ENCODE data around the gene ZMYND15. TPM values are rescaled to one million over a fixed set of nuclear protein-coding genes. Genes with fewer than 3 reads are reported as not detected.

Gene ZMYND15
- total and polyA plus RNA-seq, 2 of the 13 experiments (the other 11 are each of a cell fraction or from before 2014, with no cell fraction given), result 0.24 to 2.7 TPM

GRCh38 chr17:4777969-4778760, 38.5 kb downstream of the ZMYND15 start (continued):
- peak; percentile 29; the same call in 1 of the 2 replicates for TF ChIP-seq ZBED4 (CRISPR knock-in tag; IDR thresholded peaks at IDR 0.05; ENCODE audit: borderline replicate concordance)
- TF ChIP-seq, protein P1, sequence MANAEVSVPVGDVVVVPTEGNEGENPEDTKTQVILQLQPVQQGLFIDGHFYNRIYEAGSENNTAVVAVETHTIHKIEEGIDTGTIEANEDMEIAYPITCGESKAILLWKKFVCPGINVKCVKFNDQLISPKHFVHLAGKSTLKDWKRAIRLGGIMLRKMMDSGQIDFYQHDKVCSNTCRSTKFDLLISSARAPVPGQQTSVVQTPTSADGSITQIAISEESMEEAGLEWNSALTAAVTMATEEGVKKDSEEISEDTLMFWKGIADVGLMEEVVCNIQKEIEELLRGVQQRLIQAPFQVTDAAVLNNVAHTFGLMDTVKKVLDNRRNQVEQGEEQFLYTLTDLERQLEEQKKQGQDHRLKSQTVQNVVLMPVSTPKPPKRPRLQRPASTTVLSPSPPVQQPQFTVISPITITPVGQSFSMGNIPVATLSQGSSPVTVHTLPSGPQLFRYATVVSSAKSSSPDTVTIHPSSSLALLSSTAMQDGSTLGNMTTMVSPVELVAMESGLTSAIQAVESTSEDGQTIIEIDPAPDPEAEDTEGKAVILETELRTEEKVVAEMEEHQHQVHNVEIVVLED (CRISPR knock-in tag; IDR thresholded peaks at IDR 0.05; ENCODE audit: borderline replicate concordance), result no peak
- no peak for TF ChIP-seq THYN1 (CRISPR knock-in tag; IDR thresholded peaks at IDR 0.05; ENCODE audit: borderline replicate concordance, low read depth)
- no peak for TF ChIP-seq ZNF160 (CRISPR knock-in tag; IDR thresholded peaks at IDR 0.05)
- TF ChIP-seq ZNF615 (CRISPR knock-in tag; IDR thresholded peaks at IDR 0.05; ENCODE audit: borderline replicate concordance), result no peak
- TF ChIP-seq DDIT3 (CRISPR knock-in tag; IDR thresholded peaks at IDR 0.05), result no peak
- no peak for TF ChIP-seq ZNF235 (CRISPR knock-in tag; IDR thresholded peaks at IDR 0.05; ENCODE audit: borderline replicate concordance)
- TF ChIP-seq GTF3A (CRISPR knock-in tag; conservative IDR thresholded peaks at IDR 0.05), result no peak
- TF ChIP-seq, protein P2, sequence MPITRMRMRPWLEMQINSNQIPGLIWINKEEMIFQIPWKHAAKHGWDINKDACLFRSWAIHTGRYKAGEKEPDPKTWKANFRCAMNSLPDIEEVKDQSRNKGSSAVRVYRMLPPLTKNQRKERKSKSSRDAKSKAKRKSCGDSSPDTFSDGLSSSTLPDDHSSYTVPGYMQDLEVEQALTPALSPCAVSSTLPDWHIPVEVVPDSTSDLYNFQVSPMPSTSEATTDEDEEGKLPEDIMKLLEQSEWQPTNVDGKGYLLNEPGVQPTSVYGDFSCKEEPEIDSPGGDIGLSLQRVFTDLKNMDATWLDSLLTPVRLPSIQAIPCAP (CRISPR knock-in tag; IDR thresholded peaks at IDR 0.05; ENCODE audit: low read depth), result no peak
- TF ChIP-seq AKAP8 (CRISPR knock-in tag; IDR thresholded peaks at IDR 0.05), result no peak
- TF ChIP-seq ZNF383 (CRISPR knock-in tag; IDR thresholded peaks at IDR 0.05; ENCODE audit: borderline replicate concordance), result no peak
- TF ChIP-seq, protein P3, sequence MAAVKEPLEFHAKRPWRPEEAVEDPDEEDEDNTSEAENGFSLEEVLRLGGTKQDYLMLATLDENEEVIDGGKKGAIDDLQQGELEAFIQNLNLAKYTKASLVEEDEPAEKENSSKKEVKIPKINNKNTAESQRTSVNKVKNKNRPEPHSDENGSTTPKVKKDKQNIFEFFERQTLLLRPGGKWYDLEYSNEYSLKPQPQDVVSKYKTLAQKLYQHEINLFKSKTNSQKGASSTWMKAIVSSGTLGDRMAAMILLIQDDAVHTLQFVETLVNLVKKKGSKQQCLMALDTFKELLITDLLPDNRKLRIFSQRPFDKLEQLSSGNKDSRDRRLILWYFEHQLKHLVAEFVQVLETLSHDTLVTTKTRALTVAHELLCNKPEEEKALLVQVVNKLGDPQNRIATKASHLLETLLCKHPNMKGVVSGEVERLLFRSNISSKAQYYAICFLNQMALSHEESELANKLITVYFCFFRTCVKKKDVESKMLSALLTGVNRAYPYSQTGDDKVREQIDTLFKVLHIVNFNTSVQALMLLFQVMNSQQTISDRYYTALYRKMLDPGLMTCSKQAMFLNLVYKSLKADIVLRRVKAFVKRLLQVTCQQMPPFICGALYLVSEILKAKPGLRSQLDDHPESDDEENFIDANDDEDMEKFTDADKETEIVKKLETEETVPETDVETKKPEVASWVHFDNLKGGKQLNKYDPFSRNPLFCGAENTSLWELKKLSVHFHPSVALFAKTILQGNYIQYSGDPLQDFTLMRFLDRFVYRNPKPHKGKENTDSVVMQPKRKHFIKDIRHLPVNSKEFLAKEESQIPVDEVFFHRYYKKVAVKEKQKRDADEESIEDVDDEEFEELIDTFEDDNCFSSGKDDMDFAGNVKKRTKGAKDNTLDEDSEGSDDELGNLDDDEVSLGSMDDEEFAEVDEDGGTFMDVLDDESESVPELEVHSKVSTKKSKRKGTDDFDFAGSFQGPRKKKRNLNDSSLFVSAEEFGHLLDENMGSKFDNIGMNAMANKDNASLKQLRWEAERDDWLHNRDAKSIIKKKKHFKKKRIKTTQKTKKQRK (IDR thresholded peaks at IDR 0.05; ENCODE audit: low read length), result no peak
- TF ChIP-seq CERS6 (CRISPR knock-in tag; IDR thresholded peaks at IDR 0.05), result no peak
- TF ChIP-seq HDAC1 (CRISPR knock-in tag; IDR thresholded peaks at IDR 0.05), result peak; percentile 68
- peak; percentile 74 for TF ChIP-seq ETV5 (CRISPR knock-in tag; IDR thresholded peaks at IDR 0.05; ENCODE audit: borderline replicate concordance)
- no peak for TF ChIP-seq KLF11 (CRISPR knock-in tag; IDR thresholded peaks at IDR 0.05)
- no peak for TF ChIP-seq SRSF4 (IDR thresholded peaks at IDR 0.05; ENCODE audit: low read depth, low read length, poor library complexity, severe bottlenecking)
